ENCODE data around the gene RELA. TPM values are rescaled to one million over a fixed set of nuclear protein-coding genes. Genes with fewer than 3 reads are reported as not detected.

RELA gene
- total and polyA plus RNA-seq, 2 experiments from 2014 or later, result 18.5 to 22.8 TPM

- TF ChIP-seq NANOG (IDR thresholded peaks at IDR 0.05; ENCODE audit: borderline replicate concordance) (no peak), CREB1 (CRISPR knock-in tag; IDR thresholded peaks at IDR 0.05; ENCODE audit: low read depth) (no peak), EZH2 (IDR thresholded peaks at IDR 0.05; ENCODE audit: low read depth, unreplicated experiment) (no peak), JUNB (IDR thresholded peaks at IDR 0.05; ENCODE audit: unreplicated experiment) (no peak), STAT1 (IDR thresholded peaks at IDR 0.05; ENCODE audit: unreplicated experiment) (no peak), ZNF462 (CRISPR knock-in tag; IDR thresholded peaks at IDR 0.05) (no peak)
- no peaks in the 10 kb centered on the region; the same call in 2 of the 3 replicates for H3K9me3 Mint-ChIP-seq
- peaks cover 21% of the 10 kb centered on the region for H3K36me3 Mint-ChIP-seq (ENCODE audit: low read depth)
- H3K4me2 ChIP-seq, result peak overlapping the region; percentile 97
- H3K4me1 ChIP-seq (ENCODE audit: insufficient read depth), result peaks cover 14% of the 10 kb centered on the region; the same call in 1 of the 2 replicates
- DNase-seq (ENCODE audit: low spot score) (peak; percentile 57), ATAC-seq (peak; percentile 10)
- H3K27ac Mint-ChIP-seq, result peak overlapping the region; percentile 93
- no peaks in the 10 kb centered on the region for H3K27me3 ChIP-seq (ENCODE audit: insufficient read depth)
- peaks cover 26% of the 10 kb centered on the region for H3K27me3 Mint-ChIP-seq (ENCODE audit: insufficient read depth, low read depth, poor library complexity)
- H3K79me2 ChIP-seq (replicated peaks; ENCODE audit: insufficient read depth), result peaks cover 28% of the 10 kb centered on the region
- peaks cover 14% of the 10 kb centered on the region for H4K20me1 ChIP-seq (replicated peaks; ENCODE audit: insufficient read depth)
- no peak overlapping the region for H2AFZ ChIP-seq
- H3K27ac ChIP-seq (ENCODE audit: low read depth), result 0 out of 2 replicates have a peak overlapping the region, but pooled peaks have one; percentile 50
- H3F3A ChIP-seq (replicated peaks; ENCODE audit: low read depth), result peaks cover 7% of the 10 kb centered on the region
- H3K36me3 ChIP-seq (ENCODE audit: insufficient read depth), result no peaks in the 10 kb centered on the region; the same call in 1 of the 2 replicates
- H3K4me1 Mint-ChIP-seq, result peaks cover 16% of the 10 kb centered on the region
- no peaks in the 10 kb centered on the region for H3K9me2 ChIP-seq (ENCODE audit: insufficient read depth)
- peak overlapping the region; percentile 94 for H3K4me3 Mint-ChIP-seq
- peak overlapping the region; percentile 58 for H3K4me3 ChIP-seq
Measured at GRCh38 chr11:65615950-65616574, 46.7 kb downstream of the RELA start.
